Subcutaneous adipose tissue (tissue), 4 donors: ENCODE data around the gene DIAPH2. TPM values are rescaled to one million over a fixed set of nuclear protein-coding genes. Genes with fewer than 3 reads are reported as not detected.

Experiments
- total RNA-seq, 4 donors: library from RNA; depleted of rRNA; stranded (reverse); fragments of >200 nt; gene quantifications; one replicate each; pipeline ENCODE4 v1.1.0, GENCODE V29; 2016
- TF ChIP-seq, protein P1 (sequence below): fragments of 450-650 bp; IDR thresholded peaks from one replicate; pipeline ENCODE4 v1.5.1; 2016; ENCODE audit warnings: low read depth, mild to moderate bottlenecking, control low read depth, antibody characterized with exemption, moderate library complexity

The DIAPH2 gene
- total RNA-seq, 4 donors from 2014 or later = 45.0 to 84.6 (median 54.2) TPM

DNA sequence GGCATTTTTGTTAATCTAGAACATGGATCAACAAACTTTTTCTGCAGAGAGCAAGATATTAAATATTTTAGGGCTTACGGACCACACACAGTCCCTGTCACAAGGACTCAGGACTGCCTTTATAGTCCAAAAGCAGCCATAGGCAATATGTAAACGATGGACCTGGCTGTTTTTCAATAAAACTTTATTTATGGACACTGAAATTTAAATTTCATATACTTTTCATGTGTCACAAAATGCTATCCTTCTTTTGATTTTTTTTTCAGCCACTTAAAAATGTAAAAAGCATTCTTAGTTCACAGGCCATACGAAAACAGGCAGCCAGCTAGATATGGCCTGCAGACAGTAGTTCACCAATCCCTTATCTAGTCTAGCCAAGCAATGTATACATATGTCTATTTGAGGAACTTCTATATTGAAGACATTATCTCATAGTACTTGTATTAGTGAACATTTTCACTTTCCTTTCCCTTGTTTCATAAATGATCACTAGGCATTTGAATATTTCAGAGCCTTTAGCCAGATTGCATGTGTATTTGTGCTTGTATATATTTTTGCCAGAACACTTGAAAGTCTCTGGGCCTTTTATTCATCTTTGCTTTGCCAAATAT lies 549.9 kb downstream of the DIAPH2 start:
- TF ChIP-seq, protein P1, sequence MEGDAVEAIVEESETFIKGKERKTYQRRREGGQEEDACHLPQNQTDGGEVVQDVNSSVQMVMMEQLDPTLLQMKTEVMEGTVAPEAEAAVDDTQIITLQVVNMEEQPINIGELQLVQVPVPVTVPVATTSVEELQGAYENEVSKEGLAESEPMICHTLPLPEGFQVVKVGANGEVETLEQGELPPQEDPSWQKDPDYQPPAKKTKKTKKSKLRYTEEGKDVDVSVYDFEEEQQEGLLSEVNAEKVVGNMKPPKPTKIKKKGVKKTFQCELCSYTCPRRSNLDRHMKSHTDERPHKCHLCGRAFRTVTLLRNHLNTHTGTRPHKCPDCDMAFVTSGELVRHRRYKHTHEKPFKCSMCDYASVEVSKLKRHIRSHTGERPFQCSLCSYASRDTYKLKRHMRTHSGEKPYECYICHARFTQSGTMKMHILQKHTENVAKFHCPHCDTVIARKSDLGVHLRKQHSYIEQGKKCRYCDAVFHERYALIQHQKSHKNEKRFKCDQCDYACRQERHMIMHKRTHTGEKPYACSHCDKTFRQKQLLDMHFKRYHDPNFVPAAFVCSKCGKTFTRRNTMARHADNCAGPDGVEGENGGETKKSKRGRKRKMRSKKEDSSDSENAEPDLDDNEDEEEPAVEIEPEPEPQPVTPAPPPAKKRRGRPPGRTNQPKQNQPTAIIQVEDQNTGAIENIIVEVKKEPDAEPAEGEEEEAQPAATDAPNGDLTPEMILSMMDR = no peak

DNA sequence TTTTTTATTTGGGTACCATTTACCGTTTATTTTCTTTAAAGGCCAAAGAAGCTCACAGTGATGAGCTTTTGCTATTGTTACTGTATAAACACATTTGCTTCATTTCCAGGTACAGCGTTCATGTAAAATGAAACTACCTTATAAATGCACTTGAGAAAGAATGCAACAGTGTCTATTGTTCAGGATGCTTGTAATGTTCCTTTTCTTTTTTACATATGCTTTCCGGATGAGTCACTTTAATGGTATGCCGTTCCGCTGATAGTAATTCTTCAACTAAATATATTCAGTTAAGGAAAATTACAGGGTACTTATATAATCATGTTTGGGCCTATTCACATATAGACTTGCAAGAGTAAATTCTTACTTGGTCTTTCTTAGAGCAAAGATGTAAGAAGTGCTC lies 554.0 kb downstream of the DIAPH2 start:
- TF ChIP-seq, protein P1 = no peak

DNA sequence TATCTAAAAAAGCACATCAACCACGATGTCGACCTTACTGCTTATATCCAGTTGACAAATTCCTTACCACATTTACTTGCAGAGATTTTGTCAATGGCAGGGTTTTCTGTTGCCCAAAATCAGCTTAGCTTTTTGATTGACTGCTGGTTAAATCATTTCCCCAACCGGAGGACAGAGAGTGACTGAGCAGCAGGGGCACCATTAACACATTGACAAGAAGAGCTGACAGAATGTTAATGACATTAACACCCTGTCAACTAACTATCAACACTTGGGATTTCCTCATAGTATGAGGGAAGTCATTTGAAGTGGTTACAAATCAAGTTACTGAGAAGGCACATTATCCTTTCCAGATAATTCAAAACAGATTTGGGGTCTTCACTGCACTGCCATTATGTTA lies 567.5 kb downstream of the DIAPH2 start:
- TF ChIP-seq, protein P1 = no peak

DNA sequence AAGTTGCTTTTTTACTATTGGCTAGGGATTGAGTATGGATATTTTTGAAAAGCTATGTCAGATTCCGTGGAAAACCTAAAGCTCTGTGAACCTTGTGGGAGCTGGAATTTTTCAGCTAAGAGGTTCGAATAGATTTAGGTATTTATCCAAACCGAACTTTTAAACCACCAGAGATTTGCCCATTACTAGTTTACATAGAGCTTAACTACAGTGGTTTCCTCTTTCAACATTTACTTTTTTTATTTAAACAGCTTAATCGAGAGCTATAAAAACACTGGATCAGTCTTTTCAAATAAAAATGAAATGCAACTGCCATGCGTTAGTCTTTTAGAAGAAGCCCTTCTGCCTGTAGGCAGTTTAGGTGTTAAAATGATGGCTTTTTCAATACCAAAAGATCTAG lies 576.0 kb downstream of the DIAPH2 start:
- TF ChIP-seq, protein P1 = no peak

DNA sequence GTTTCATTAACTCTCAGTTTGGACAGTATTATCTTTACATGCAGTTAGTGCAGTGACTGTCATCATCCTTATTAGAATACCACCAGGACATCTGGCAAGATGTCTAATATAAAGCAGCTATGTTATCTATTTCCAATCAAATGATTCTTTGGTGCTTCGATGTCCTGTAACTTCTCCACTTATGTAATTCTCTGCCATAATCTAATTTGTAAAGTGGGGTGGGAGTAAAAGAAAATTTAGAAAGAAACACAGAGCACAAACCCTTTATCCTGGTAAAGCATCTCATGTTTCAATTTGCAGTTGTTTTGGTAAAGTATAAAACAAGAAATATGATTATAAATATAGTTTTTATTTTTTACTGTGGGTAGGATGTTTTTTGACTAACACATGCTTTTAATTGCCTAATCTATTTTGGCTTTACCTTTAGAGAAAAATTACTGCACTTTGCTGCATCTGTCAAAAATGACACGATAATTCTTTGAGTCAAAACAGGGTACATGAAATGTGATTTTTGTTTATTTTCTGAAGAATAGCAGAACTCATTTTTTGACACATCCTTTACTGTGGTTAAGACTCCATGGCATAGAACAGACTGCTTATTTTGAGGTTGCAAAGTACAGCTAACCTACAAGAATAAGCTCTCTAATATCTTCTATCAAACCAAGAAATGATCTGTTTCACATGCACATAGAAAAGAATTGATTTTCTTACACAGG lies 581.9 kb downstream of the DIAPH2 start:
- TF ChIP-seq, protein P1 = no peak

DNA sequence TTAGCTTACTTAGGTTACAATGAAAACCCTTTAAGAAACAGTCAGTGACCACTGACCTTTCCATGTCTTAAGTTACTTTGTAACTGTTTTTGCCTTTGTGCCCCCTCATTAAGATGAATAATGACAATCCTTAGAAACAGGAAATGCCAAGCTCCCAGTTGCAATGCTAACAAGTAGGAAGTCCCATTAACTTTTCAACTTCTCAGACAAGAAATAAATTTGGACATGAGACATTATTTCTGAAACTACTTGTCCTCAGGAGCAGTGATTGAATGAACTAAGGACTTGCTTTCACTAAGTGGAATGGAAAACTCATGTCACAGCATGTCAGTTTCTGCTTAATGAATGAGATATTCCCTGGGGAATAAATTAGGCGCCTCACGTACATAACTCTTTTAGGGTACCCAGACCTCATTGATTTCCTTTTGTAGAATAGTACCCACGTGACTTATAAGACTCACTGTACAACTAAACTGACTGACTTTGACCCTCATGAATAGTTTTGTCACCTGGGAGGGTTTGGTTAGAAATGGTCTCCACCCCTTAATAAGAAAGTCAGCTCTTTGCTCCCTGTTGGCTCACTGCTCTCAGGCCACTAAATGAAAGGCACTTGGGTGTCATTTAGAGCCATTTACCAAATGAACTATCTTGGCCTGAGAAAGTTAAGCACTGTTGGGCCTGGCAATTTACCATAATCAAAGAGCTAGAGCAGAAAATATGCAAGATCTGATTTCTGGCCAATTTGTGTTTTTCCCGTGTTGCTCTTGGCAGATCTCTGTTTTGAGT lies 582.9 kb downstream of the DIAPH2 start:
- TF ChIP-seq, protein P1 = no peak

DNA sequence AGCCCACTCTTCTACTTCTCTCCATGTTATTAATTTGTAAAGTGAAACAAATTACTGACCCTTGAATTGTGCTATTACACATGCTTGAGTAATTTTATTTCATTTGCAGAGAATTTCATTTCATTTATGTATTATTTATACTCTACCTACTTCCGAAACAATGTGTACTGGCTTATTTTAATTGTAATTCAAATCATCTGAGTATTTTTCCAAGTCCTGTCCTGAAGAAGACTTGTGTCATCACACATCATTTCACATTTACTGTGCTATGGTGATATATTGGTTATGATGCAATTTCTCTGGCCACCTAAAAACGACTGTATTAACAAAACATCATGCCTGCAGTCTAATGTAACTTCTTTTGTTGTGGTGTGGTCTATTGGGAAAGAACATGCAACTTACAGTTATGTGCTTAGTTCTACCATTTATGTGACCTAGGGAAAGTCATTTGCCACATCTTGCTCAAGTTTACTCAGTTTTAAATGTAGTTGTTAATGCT lies 583.6 kb downstream of the DIAPH2 start:
- TF ChIP-seq, protein P1 = no peak
